ENCODE measurements around the gene ZFYVE21.
A peak's percentile ranks its signal among the peaks of the same experiment; 100 is the strongest.
"Not testable (repeated sequence)": the region's sequence is repeated elsewhere in the genome, so short reads cannot be mapped to it uniquely, and the experiment has no call there.

ZFYVE21 gene

DNA sequence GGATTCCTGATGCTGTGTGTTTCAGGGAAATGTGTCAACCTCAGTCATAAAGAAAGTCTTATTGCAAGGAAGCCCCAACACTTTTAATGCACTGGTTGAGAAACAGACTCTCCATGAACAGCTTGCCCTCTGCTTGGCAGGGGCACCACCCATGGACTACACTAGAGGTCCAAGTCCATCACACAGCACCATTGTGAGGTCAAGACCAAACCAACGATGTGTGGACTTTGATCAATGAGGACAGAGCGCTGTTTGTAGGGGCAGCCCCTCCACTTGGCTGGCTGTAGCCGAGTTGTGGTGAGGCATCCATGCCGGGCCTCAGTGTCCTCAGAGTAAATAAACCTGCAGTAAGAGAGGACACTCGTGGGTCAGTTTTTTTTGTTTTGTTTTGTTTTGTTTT is 29.8 kb downstream of the ZFYVE21 start:
- no peak overlapping the region for H3K27ac ChIP-seq

DNA sequence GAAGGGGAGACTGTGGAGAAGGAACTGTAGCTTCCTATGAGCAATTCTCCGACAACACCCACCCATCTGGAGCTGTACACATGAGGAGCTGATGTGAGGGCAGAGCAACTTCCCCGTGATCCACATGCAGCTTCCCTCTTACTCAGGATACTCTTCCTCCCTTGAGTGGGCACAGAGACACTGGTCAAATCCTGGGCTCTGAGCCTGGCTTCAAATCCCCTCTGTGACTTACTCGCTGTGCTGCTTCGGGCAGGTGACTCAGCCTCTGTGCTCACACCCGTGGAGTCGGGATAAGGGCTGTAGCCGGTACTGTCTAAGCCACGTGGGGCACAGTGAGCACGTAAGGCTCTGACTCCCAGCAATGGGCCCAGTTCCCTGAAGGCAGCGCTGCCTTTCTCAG is 31.1 kb downstream of the ZFYVE21 start:
- no peak overlapping the region for H3K27ac ChIP-seq
- H3K4me3 ChIP-seq = no peak overlapping the region

More for the DNA sequence above, 29.8 kb downstream of the ZFYVE21 start:
- H3K4me3 ChIP-seq = no peak overlapping the region

DNA sequence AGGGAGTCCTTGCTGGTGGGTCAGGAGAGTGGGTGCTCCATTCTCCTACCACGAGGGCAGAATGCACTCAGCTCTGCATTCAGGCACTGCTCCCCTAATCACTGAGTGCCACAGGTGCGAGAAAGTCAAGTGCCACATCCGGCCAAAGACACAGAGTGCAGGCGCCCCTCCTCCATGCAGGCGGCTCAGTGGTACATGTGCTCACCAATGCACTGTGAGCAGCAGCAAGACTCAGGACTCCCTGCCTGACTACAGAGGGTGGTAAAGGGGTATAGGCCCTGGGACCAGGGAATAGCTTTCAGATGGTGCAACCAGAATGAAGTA is 32.9 kb downstream of the ZFYVE21 start:
- H3K4me3 ChIP-seq = no peak overlapping the region
- H3K27ac ChIP-seq = peak overlapping the region in 3 of 21 experiments; percentile 25 to 57 (median 27)

DNA sequence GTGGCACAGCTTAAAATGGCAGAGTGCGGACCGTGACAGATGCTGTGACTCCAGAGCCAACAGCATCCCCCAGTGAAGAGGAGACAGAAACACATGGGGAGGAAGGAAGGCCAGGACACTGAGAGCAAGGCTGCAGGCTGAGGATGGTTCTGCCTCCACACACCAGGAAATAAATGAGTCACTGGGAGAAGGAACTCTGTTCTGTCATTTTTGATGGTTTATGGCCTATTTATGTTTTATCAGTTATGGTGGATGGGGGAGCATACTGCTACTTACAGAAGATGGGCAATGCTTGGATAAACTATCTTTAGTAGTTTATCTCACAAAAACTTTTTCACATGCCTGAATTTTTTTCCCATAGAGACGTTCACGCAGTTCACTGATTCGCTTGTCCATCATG is 33.8 kb downstream of the ZFYVE21 start:
- H3K4me3 ChIP-seq = no peak overlapping the region
- no peak overlapping the region for H3K27ac ChIP-seq

DNA sequence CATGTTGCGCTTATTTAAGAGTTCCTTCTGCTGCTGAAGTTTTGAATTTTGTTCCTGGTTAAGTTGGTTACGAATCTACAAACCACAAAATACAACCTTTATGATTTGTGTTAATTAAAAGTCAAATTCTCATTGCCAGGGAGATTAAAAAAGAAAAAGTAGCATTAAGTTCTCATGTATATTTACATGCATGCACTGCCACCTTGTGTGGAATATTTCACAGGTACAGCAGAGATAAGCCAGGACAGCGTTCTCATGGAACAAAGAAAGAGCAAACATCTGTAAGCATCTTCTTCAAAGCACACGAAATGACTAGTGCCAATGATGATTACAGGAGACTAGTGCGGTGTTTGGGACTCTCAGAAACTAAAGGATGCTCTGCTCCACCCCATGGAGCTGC is 34.2 kb downstream of the ZFYVE21 start:
- Histone ChIP-seq H3K27ac (no peak overlapping the region), H3K4me3 (no peak overlapping the region)

DNA sequence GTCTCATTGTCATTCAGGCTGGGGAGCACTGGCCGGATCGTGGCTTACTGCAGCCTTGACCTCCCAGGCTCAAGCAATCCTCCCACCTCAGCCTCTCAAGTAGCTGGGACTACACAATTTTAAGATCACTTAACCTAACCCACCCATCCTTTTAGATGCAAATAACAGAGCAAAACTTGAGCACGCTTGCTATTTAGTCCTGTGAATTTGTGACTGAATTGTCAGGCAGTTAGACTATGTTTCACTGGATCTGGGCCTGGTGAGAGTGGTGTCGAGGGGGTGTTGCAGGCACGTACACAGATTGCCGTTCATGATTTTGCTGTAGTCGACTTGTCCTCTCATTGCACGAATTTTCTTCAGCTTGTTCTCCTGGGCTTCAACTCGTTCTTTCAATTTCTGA is 38.2 kb downstream of the ZFYVE21 start:
- Histone ChIP-seq H3K4me3 (no peak overlapping the region), H3K27ac (no peak overlapping the region)

DNA sequence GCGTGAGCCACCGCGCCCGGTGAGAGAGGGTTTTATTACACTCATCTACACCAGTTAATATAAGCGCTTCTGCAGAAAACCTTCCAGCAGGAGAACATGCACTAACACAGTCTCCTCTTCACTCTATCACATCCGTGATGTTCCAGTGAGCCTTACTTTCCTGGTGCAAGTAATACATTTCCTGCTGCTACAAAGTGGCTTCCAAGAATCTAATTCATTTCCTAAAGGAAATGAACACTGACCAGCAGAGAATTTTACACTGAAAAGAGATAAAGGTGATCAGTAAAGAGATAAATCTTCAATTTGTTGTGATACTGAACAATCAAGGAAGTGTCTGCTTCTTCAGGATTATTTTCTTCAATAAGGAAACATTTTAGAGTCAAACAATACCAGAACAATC is 39.5 kb downstream of the ZFYVE21 start:
- no peak overlapping the region for H3K27ac ChIP-seq
- no peak overlapping the region for H3K4me3 ChIP-seq

DNA sequence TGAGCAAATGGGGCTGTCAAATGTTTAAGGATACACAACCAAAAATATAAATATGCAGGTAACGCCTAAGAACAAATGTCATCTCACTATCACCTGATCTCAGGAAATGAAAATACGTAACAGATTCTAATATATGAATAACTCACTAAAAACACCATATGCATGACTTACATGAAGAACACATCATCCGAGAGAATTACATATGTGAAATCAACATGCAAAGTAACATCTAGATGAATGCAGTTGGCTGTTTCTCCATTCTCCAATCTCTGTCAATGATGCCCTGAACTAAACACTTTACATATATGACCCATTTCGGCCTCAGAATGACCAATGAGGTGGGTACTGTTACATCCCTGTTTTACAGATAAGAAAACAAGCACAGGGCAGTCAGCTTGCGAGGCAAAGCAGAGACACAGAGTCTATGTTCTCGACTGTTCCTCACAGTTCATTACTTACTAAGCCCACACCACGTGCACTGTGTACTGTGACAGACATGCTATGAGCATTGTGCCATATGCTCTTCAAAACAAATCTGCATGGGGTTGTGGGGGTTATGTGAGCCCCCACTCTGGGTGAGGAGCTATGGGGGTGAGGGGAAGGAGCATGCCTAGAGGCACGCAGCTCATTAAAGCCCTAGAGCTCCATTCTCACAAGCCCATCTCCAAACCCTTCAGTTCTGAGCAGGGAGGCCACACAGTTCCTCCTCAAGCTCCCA is 42.6 kb downstream of the ZFYVE21 start:
- Histone ChIP-seq H3K27ac (no peak overlapping the region), H3K4me3 (no peak overlapping the region)

DNA sequence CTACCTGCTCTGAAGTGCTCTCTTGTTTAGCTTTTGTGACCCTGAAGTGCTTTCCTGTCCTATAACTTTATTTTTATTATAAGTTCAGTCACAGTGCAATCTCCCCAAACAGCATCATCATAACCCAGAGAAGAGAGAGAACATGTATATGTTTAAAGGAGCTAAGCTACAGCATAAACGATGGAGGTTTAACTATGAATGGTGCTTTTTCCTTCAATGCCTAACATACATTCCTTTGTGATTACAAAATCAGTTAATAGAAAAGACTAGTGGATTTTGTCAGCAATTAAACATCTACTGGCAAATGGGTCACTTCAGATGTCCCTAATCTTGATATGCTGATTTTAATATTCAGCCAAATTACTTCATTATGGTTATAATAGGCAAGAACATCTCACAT is 46.4 kb downstream of the ZFYVE21 start:
- H3K27ac ChIP-seq = no peak overlapping the region
- H3K4me3 ChIP-seq = no peak overlapping the region

DNA sequence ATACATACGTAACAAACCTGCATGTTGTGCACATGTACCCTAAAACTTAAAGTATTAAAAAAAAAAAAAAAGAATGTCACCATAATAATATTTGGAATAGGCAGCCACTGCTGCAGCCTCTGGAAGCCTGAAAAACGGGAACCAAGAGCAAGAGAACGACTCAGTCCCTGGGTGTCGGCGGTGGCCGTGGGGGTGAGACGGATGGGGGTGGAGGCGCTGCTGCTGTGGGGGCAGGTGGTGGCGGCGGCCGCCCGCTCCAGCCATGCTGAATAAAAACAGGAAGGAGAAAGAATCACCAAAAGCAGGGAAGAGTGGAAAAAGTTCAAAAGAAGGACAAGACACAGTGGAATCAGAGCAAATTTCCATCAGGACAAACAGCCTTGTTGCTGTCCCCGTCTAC is 46.9 kb downstream of the ZFYVE21 start:
- no peak overlapping the region for H3K4me3 ChIP-seq
- H3K27ac ChIP-seq = no peak overlapping the region

DNA sequence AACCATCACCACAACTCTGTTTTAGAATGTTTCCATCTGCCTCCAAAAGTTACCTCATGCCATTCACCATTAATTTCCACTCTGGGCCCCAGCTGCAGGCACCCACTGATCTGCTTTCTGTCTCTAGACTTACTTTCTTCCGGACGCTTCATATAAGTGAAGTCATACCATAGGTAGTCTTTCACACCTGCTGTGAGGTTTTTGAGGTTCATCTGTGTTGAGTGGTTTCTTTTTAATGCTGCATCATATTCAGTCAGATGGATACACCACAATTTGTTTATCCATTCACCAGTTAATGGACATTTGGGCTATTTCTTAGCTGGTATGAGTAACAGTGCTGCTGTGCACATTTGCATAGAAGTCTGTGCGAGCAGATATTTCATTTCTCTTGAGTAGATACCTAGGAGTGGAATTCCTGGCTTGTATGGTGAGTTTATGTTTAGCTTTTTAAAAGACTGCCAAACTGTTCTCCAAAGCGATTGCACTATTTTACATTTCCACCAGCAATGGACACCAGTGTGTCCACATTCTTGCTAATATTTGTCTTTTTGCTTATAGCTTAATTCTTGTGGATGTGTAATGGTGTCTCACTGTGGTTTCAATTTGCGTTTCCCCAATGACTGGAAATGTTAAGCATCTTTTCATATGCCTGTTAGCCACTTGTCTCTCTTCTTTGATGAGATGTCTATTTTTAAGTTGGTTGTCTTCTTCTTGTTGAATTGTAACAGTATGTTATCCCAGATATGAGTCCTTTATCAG is 48.3 kb downstream of the ZFYVE21 start:
- H3K27ac ChIP-seq = no peak overlapping the region
- H3K4me3 ChIP-seq = no peak overlapping the region

DNA sequence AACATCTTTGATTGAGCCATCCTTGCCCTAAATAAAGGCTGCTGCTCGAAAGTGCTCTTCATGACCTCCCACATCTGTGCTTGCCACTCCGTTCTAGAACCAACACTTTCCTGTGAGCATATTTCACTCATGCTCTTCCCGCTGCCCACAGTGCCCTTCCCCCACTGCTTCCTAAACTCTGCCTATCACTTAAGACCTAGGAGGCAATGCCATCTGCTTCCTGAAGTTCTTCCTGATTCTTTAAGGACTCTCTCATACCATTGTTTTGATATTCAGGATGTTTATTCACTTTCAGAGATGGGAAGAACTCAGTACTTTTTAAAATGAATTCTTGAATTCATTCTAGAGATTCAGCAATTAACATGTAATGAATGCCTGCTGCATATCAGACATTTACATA is 49.9 kb downstream of the ZFYVE21 start:
- H3K27ac ChIP-seq = no peak overlapping the region
- H3K4me3 ChIP-seq = no peak overlapping the region

DNA sequence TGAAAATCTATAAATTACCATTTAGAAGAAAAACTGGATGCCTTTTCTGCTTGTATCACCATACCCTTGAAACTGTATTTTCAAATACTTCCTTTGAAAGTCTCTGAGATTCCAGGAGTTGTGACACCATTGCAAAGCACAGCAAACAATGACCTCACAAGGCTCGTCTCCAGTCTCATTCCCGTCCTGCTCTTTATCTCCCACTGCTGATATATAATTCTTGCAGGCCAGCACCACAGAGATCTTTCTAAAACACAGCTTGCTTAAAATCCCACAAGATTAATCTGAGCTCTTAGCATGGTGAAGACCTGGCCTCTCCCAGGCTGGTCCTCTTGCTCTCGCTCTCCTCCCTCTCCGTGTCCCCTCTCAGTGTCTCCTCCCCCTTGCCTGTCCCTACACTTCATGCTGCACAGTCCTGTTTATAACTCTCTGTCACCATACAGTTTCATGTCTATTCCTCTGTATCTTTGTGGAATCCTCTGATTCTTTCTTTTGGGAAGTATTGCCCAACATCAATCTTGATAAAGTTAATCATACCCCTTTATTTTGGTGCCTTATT is 51.8 kb downstream of the ZFYVE21 start:
- Histone ChIP-seq H3K4me3 (no peak overlapping the region), H3K27ac (no peak overlapping the region)

DNA sequence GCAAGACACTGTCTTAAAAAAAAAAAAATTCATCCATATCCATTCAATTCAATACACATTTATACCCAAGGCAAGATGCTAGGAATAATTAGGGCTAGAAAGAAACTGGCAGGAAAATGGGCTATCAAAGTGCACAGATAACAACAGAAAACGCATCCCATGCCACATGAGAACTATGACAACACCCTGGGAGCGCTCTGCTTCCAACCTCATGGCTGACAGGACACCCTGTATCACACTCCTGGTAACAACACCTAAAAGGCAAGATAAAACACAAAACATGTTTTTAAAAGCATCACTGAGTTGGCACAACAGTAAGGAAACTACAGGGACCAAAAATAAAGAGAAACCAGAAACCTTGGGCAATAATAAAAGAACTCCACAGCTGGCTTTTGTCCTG is 54.9 kb downstream of the ZFYVE21 start:
- H3K4me3 ChIP-seq = no peak overlapping the region
- H3K27ac ChIP-seq = no peak overlapping the region

DNA sequence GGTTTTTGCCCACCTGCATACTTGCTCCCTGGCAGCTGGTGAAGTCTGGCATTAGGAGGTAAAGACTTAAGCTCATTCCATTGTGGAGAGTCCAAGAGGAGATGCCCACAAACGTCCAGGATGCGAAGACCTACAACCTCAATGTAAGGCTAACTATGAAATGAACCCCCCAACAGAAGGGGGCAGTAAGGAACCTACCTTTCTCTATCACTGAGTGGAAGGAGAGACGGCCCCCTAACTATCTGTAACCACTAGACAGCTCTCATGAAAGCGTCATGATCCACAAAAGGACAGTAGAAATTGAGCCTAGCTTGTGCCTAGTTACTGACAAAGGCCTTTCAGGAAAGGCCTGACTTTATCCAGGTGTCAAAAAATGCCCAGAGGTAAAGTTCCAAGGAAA is 55.3 kb downstream of the ZFYVE21 start:
- no peak overlapping the region for H3K27ac ChIP-seq
- no peak overlapping the region for H3K4me3 ChIP-seq

DNA sequence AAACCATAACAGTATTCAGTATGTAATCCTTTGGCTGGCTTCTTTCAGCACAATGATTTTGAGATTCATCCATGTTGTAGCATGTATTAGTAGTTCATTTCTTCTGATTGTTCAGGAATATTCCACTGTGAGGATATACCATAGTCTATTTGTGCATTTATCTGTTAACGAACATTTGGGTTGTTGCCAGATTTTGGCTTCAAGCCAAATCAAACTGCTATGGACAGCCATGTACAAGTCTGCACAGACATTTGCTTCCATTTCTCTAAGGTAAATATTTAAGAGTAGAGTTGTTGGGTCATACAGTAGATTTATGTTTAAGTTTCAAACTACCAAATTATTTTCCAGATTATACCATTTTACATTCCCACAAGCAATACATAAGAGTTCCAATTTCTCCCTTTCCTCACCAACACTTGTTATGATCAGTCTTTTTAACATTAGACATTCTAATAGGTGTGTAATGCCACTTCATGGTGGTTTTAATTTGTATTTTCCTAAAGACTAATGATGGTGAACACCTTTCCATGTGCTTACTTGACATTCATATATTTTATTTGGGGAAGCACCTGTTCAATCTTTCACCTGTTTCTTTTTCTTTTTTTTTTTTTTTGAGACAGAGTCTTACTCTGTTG is 56.6 kb downstream of the ZFYVE21 start:
- no peak overlapping the region for H3K4me3 ChIP-seq
- no peak overlapping the region for H3K27ac ChIP-seq

DNA sequence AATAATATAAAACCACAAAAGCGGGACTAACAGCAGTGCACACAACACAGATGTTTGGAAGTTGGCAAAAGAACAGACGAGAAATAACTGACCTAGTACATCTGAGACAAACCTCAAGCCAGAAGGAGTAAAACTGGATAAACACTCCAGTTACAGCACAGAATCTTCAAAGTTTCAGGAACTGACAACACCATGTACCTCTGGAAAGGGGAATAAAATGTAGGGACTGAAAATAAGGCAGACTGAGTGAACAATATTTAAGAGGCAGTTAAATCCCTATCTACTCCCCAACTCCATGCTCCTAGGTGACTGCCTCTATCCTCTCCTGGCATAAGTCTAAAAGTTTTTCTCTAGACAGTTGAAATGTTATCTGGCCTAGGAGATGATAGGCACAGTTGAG is 57.9 kb downstream of the ZFYVE21 start:
- Histone ChIP-seq H3K27ac (no peak overlapping the region), H3K4me3 (no peak overlapping the region)

DNA sequence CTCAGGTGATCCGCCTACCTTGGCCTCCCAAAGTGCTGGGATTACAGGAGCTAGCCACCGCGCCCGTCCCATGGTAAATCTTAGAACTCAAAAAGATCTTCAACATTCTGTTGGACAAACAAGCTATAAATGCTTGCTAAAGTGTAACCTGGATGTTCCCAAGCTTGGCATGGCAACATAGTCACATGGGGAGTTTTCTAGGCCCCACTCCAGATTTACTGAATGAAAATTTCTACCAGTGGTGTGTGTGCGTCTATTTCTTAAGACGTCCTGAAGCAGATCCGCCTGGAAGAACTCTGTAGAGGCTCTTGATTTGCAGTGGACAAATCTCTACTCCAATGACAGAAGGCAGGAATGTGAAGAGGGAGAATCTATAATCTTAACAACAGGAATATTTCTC is 59.9 kb downstream of the ZFYVE21 start:
- no peak overlapping the region for H3K4me3 ChIP-seq
- H3K27ac ChIP-seq = no peak overlapping the region

DNA sequence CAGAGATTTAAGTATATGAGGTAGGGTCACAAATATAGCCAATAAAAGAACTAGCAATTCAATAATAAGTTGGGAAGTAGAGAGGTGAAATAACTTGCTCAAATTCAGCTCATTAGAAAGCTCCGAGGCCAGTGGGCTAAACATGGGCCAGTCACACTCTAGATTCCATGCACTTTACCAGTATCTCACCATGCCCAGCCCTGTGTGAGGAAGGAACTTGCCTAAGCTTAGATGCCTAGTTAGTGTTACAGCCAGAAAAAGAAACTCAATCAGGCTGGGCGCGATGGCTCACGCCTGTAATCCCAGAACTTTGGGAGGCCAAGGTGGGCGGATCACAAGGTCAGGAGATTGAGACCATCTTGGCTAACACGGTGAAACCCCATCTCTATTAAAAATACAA is 60.7 kb downstream of the ZFYVE21 start:
- H3K27ac ChIP-seq, H3K4me3 ChIP-seq: not testable (repeated sequence)

DNA sequence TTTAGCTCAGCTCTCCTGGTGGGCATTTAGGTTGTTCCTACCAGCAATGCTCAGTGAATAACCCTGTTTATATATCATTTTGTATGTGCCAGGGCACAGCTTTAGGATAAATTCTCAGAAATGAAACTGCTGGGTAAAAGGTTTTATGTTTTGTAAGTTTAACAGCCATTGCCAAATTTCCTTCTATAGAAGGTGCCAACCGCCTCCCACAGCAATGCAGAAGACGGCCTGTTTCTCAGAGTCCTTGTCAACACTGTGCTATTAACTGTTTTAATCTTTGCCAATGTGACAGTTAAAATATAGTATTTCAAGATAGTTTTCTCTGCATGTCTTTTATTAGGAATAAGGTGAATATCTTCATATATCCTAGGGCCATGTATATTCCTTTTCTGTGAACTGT is 66.8 kb downstream of the ZFYVE21 start:
- Histone ChIP-seq H3K4me3 (no peak overlapping the region), H3K27ac (no peak overlapping the region)
